Heart left ventricle (tissue), 13 donors: ENCODE measurements around the gene RGS6.

Source experiments
- POLR2A ChIP-seq, 2 donors: fragments of 450-650 bp; IDR thresholded peaks; one replicate each; pipeline ENCODE4 v1.6.1; 2017; ENCODE audit warnings: antibody characterized with exemption in 2 of 2, mild to moderate bottlenecking in 2 of 2, moderate library complexity in 2 of 2
- TF ChIP-seq, protein P1 (sequence below), 12 donors: fragments of 200-600 bp; sonication (generic) in 4 of 12; IDR thresholded peaks; one replicate each; pipeline versions ENCODE4 v1.5.0 to v1.8.0; 2018 to 2022; ENCODE audit warnings: antibody characterized with exemption in 12 of 12, mild to moderate bottlenecking in 5 of 12
- donor health status: ischemic (EF 13 %, LVEDD 7.1; RV severe dilation, severe dysfunction).
- donor health status: DM: no; HTN: yes; CAD: no.
- donor health status: DM: no; HTN: no; CAD: no.
- donor health status: ischemic (EF 25% LVEDD 6.9; RV normal size, moderate dysfunction).
- donor health status: ischemic (EF 25% LVEDD 5.7; RV mildly dilated, moderate dysfunction).
- donor health status: ischemic (EF 35%, LVEDD 5.7; RV mildly dilated, moderate dysfunction).
- donor health status: nonischemic (EF 11% LVEDD 7.7; RV severe dilation, severe dysfunction).
- donor health status: DM: yes; HTN: yes; CAD: no.
- donor health status: PGD.
- donor health status: ischemic (EF 29% LVEDD 5.4; RV normal size, mild dysfunction).
- donor health status: nonischemic (EF 23%, LVEDD 6.1; RV moderate dilation, normal function).

DNA sequence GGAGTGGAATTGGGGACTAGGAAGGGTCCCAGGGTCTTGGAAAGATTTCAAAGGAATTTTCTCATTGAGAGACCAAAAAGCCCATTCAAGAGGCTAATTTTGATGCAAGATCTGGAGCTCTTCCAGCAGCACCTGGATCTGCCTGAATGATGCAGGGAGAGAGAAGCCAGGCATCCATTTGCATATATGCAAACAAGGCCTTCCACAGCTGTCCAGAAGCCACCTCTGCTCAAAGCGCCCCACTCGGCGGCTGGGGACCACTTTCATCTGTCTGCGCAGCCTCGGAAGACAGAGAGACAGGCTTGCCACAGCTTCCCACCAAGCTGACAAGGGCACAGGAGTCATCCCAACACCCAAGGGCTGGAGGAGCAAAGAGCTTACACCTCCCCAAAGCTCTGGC lies 666.1 kb downstream of the RGS6 start:
- no peak for TF ChIP-seq POLR2A (IDR thresholded peaks at IDR 0.05)
- TF ChIP-seq, protein P1, sequence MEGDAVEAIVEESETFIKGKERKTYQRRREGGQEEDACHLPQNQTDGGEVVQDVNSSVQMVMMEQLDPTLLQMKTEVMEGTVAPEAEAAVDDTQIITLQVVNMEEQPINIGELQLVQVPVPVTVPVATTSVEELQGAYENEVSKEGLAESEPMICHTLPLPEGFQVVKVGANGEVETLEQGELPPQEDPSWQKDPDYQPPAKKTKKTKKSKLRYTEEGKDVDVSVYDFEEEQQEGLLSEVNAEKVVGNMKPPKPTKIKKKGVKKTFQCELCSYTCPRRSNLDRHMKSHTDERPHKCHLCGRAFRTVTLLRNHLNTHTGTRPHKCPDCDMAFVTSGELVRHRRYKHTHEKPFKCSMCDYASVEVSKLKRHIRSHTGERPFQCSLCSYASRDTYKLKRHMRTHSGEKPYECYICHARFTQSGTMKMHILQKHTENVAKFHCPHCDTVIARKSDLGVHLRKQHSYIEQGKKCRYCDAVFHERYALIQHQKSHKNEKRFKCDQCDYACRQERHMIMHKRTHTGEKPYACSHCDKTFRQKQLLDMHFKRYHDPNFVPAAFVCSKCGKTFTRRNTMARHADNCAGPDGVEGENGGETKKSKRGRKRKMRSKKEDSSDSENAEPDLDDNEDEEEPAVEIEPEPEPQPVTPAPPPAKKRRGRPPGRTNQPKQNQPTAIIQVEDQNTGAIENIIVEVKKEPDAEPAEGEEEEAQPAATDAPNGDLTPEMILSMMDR (IDR thresholded peaks at IDR 0.05) = no peak
